ENCODE results near the gene RER1.

Gene RER1

DNA sequence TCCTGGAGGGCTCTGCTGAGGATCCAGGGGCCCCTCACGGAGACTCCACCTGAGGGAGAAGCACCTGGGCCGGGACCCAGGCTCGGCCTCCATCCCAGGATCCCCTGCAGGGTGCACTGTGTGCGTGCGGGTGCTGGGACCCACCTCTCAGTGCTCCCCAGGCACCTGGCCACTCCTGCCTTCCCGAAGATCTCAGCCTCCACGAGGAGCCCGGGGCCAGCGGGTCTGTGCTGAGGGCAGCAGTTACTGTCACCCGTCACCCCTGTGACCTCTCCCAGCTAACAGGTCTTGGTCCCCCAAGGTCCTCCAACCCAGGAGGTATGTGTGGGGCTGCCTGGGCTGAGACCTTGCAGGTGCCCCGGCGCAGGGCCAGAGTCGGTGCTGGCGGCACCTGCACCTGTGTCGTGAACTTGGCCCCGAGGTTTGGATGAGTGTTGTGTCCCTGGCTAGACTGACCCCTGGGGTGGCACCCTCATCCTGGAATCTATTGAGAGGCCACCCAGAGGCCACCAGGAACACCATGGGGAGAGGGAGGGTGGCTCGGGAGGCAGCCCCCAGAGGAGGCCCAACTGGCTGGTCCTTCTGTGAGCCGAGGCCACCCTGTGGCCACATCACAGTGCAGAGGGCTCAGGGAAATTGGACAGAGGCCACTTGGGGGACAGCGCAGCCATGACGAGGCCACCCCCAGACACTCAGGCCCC, 17.9 kb upstream of the RER1 start:
- H3K4me3 ChIP-seq (ENCODE audit: low read length): no peak overlapping the region
- DNase-seq (ENCODE audit: low read depth): no peak
- TF ChIP-seq, protein P1, sequence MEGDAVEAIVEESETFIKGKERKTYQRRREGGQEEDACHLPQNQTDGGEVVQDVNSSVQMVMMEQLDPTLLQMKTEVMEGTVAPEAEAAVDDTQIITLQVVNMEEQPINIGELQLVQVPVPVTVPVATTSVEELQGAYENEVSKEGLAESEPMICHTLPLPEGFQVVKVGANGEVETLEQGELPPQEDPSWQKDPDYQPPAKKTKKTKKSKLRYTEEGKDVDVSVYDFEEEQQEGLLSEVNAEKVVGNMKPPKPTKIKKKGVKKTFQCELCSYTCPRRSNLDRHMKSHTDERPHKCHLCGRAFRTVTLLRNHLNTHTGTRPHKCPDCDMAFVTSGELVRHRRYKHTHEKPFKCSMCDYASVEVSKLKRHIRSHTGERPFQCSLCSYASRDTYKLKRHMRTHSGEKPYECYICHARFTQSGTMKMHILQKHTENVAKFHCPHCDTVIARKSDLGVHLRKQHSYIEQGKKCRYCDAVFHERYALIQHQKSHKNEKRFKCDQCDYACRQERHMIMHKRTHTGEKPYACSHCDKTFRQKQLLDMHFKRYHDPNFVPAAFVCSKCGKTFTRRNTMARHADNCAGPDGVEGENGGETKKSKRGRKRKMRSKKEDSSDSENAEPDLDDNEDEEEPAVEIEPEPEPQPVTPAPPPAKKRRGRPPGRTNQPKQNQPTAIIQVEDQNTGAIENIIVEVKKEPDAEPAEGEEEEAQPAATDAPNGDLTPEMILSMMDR (conservative IDR thresholded peaks at IDR 0.05; ENCODE audit: low read depth, low read length): peak; percentile 10

GRCh38 chr1:2374252-2375155, 17.1 kb upstream of the RER1 start:
- TF ChIP-seq, protein P1 (conservative IDR thresholded peaks at IDR 0.05; ENCODE audit: low read depth, low read length): no peak
- no peak overlapping the region for H3K4me3 ChIP-seq (ENCODE audit: low read length)
- DNase-seq (ENCODE audit: low read depth): no peak

- DNase-seq (ENCODE audit: low read depth): no peak
- TF ChIP-seq, protein P1 (conservative IDR thresholded peaks at IDR 0.05; ENCODE audit: low read depth, low read length): no peak
- no peak overlapping the region for H3K4me3 ChIP-seq (ENCODE audit: low read length)
Observed at GRCh38 chr1:2375246-2375922, 16.3 kb upstream of the RER1 start.

DNA sequence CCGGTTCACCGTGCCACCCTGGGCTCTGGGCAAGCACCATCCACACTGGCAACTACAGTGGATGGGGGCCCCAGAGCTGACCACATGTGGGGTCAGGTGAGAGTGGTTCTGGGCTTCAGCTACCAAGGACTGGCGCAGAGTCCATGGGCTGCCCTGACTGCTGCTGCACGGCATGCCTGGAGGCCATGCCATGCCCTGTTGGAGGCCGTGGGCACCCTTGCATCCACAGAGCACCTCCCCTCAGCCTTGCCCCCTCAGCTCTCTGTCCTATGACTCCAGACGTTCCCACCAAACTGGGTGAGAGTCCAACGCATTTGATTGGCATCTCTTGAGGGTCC, 15.7 kb upstream of the RER1 start:
- TF ChIP-seq, protein P1 (conservative IDR thresholded peaks at IDR 0.05; ENCODE audit: low read depth, low read length): no peak
- DNase-seq (ENCODE audit: low read depth): no peak
- H3K4me3 ChIP-seq (ENCODE audit: low read length): no peak overlapping the region

GRCh38 chr1:2376261-2376741, 15.3 kb upstream of the RER1 start:
- TF ChIP-seq, protein P1 (conservative IDR thresholded peaks at IDR 0.05; ENCODE audit: low read depth, low read length): no peak
- H3K4me3 ChIP-seq (ENCODE audit: low read length): no peak overlapping the region
- DNase-seq (ENCODE audit: low read depth): no peak

DNA sequence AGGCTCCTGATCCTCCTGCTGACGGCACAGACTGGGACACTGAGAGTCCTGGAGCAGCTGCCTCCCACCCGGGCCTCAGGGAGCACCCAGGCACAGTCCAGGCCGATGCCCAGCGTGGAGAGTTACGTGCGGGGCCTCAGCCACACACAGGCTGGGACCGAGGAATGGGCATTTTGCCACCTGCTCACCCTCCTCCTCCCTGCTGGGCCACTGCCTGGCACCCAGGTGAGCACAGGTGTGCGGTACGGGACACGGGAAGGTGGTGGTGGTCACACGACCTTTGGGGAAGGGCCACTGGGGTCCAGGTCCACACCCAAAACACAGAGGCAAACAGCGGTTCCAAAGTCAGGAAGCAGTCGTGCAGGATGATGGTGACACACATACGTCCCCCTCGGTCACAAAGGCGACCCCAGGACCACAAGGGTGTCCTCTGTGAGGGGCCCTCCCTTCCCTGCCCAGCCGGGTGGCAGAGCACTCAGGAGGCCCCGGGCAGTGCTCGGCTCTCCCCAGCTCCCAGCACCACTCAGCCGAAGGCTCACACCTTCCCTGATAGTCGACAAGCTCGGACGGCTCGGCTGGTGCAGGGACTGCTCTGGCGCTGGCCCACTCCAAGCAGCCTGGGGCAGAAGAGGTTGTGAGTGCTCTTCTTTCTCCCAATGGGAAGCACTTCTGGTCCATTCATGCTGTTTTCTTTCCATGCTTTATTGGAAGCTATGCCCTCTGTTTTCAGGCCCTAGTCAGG, 14.5 kb upstream of the RER1 start:
- H3K4me3 ChIP-seq (ENCODE audit: low read length): no peak overlapping the region
- TF ChIP-seq, protein P1 (conservative IDR thresholded peaks at IDR 0.05; ENCODE audit: low read depth, low read length): no peak
- no peak for DNase-seq (ENCODE audit: low read depth)
